GM20431 (cell line): ENCODE measurements around the gene HNRNPA2B1.
"Not testable (repeated sequence)": the region's sequence is repeated elsewhere in the genome, so short reads cannot be mapped to it uniquely, and the experiment has no call there.

Experiments
- in situ Hi-C: fragments of 300-500 bp; cut with MseI, MboI; formaldehyde crosslinking; loops from one replicate; pipeline ENCODE4 v1.15.0; 2020; ENCODE audit warnings: low sequenced_read_pairs; ENCODE audit not compliant: unreplicated experiment

HNRNPA2B1 gene

DNA sequence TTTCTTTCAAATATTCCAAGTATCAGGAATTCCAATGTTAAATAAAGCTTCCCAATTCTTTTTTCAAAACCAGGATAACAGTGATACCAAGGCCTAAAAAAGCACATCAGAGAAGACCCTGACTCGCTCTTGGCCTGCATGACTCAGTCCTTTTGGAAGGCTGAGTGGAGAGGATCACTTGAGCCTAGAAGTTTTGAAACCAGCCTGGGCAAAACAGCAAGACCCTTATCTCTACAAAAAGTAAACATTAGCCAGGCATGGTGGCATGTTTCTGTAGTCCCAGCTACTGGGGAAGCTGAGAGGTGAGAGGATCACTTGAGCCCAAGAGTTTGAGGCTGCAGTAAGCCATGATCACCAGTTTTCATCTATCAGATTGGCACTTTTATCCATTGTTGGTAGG is 29.9 kb downstream of the HNRNPA2B1 start:
- in situ Hi-C loops: no loop called here

DNA sequence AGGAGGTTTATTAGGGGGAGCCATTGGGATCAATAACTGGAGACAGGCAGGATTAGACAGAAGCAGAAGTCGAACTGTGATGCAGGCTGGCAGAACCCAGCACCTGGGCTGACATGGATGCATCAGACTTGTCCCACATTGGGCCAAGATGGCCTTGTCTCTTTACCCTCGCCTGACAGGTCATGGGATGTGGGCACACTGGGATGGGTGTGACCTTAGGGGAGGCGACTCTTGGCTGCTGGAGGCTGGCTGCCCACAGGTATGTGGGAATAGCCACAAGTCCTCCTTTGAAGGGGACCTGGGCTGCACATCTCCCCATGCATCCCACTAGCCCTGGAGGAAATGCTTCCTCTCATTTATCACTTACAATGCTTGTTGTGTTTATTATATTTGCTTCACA is 31.3 kb downstream of the HNRNPA2B1 start:
- in situ Hi-C loops: no loop called here

DNA sequence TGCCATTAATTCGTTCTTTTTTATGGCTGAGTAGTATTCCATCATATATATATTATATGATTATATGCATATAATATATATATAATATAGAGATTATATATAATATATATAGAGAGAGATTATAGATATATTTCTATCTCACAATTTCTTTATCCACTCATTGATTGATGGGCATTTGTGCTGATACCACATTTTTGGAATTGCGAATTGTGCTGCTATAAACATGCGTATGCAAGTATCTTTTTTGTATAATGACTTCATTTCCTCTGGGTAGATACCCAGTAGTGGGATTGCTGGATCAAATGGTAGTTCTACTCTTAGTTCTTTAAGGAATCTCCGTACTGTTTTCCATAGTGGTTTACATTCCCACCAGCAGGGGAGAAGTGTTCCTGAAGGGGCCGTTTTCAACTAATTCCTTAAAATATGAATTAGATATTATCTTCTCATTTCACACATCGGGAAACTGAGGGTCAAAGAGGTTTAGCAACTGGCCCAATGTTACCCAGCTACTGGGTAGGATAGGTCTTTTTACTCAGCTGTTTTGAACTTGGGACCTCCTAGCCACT is 32.0 kb downstream of the HNRNPA2B1 start:
- in situ Hi-C loops: no loop called here

DNA sequence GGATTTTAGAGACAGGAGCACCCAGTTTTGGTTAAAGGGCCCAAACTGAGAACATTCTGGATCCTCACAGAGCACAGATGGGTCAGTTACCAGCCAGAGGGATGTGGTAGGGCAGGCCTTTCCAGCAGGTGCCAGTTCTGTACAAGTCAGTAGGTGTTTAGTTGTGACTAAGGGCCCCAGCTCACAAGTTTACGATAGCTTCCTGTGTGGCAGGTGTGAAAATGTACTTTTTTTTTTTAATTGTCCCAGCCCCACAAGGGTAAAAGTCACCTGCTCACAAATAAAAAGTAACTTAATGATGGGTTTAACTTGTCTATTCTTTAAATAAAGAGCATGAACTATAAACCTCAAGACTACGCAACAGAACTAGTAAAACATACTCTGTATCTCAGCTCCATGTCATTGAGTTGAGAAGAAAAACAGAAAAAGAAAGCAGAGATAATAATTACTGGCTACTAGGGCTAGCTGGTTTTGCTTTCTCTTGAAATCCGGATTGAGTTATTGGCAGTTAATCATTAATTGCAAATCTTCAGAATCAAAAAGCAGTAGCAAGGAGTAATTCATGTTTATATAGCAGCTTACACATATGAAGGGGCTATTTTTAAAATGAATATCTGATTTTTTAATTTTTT is 33.1 kb downstream of the HNRNPA2B1 start:
- in situ Hi-C loops: no loop called here

DNA sequence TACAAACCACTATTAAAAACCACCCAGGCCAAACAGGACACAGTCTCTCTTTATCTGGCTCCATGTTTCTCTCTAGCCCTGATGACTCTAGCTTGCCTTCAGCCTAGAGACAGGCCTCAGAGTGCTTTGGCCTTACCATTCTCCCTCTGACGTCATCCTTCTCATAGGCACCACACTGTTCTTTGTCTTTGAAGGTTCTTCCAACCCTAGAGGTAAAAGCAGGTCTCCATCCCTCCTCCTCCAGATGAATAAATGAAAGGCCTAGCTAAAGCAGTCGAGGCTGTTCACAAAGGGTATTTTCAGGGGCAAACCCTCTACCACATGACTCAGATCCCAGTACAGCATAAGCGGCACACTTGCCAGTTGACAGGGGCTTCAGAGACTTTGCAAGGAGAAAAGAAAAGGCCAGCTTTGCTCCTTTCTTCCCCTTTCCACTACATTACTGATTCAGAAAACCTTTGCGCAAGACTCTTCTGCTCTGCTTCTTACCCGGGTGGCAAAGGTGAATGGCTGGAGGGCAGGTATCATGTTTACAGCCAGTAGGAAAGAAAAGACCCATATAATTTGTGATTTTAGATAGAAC is 33.8 kb downstream of the HNRNPA2B1 start:
- in situ Hi-C loops: no loop called here

- in situ Hi-C loops: no loop called here
Measured at GRCh38 chr7:26165950-26166683, 34.4 kb downstream of the HNRNPA2B1 start.

GRCh38 chr7:26163804-26164203 is 36.7 kb downstream of the HNRNPA2B1 start:
- in situ Hi-C loops: not testable (repeated sequence)

GRCh38 chr7:26162431-26162830 is 38.1 kb downstream of the HNRNPA2B1 start:
- in situ Hi-C loops: no loop called here

GRCh38 chr7:26160896-26161295 is 39.6 kb downstream of the HNRNPA2B1 start:
- in situ Hi-C loops: no loop called here

DNA sequence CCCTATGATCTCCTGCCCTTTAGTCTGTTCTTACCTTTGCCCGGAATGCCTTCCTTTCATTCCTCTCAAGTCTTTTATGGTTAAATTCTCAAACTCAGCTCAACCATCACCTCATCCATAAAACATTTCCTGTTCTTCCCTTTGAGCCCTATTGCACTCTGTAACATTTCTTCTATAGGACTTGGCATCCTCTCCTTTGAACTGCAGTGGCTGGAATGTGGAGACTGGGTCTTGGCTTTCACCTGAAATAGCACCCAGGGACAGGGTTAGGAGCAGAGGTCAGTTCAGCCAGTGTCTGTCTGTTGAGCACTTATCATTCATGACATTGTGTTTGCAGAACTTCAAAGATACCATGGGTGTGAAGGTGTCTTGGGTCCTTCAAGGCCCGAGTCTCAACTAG is 41.3 kb downstream of the HNRNPA2B1 start:
- in situ Hi-C loops: no loop called here

DNA sequence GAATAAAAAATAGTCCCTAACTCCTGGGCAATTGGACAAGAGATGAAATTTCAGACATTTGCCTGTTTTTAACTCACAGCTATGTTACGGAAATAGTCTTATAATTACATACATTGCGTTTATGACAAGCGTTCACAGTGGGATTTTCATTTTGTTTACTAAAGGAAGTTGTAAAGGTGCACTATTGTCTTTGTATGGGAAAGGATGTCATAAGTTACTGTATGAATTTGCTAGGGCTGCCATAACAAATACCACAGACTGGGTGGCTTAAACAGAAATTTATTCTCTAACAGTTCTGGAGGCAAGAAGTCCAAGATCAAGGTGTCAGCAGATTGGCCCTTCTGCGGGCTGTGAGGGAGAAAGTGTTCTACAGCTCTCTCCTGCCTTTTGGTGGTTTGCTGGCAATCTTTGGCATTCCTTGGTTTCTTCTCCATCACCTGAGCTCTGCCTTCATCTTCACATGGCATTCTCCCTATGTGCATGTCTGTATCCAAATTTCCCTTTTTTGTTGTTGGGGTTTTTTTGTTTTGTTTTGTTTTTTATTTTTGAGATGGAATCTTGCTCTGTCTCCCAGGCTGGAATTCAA is 42.9 kb downstream of the HNRNPA2B1 start:
- in situ Hi-C loops: no loop called here

DNA sequence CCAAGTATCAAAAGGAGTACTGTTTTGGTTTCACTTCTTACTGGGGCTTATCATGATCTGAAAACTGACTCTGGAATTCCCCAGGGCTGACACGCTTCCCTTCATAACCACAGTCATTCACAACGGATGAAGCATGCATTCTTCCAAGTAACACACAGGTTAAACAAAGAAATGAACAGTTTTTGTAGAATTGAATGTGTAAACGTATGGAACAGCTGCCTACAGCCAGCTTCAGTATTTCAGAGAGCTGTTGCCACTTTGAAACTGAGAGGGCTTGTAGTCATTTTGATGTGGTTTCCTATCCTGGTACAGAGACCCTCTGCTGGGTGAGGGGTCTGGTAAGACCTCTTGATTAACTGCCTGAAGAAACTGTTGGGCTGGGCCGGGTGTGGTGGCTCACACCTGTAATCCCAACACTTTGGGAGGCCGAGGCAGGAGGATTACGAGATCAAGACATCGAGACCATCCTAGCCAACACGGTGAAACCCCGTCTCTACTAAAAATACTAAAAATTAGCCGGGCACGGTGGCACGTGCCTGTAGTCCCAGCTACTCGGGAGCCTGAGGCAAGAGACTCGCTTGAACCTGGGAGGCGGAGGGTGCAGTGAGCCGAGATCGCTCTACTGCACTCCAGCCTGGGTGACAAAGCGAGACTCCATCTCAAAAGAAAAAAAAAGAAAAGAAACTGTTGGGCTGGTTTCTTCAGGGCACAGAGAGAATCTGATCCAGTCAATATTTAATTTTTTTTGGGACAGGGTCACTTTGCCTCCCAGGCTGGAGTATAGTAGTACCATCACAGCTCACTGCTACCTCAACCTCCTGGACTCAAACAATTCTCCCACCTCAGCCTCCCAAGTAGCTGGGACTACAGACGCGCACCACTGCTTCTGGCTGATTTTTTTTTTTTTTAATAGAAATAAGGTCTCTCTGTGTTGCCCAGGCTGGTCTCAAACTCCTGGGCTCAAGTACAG is 43.8 kb downstream of the HNRNPA2B1 start:
- in situ Hi-C loops: no loop called here

DNA sequence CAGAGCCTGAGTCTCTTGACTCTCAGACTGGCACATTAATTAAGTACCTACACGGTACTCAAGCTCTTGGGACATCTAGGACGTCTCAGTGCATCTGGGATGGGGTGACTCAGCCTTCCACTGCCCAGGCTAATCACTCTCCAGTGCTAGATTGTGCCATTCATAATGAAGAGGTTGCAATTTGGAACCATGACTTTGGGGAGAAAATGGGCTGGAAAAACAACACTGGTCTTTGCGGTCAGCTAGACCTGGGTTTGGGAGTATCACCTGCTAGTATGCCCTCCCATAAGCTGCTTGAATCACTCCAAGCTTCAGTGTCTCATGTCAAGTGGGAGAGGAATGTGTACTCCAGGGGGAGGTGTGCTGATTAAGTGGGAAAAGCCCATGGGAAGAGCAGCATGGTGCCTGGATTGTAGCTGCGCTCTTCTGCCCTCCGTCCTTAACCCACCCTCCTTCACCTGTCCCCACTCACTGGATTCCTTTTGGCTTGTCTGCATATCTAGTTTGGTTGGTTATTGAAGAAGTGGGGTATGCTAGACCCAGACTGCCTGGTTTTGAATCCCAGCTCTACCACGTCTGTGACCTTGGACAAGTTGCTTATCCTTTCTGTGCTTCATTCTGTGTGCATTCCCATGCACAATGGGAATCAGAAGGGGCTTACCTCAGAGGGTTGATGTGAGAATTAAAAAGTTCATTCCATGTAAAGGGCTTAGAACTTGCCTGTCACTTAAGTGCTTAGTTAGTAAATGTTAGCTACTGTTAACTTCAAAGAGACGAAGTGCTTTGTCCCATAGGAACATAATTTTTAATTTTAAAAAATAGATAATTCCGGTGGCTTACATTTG is 44.8 kb downstream of the HNRNPA2B1 start:
- in situ Hi-C loops: no loop called here

DNA sequence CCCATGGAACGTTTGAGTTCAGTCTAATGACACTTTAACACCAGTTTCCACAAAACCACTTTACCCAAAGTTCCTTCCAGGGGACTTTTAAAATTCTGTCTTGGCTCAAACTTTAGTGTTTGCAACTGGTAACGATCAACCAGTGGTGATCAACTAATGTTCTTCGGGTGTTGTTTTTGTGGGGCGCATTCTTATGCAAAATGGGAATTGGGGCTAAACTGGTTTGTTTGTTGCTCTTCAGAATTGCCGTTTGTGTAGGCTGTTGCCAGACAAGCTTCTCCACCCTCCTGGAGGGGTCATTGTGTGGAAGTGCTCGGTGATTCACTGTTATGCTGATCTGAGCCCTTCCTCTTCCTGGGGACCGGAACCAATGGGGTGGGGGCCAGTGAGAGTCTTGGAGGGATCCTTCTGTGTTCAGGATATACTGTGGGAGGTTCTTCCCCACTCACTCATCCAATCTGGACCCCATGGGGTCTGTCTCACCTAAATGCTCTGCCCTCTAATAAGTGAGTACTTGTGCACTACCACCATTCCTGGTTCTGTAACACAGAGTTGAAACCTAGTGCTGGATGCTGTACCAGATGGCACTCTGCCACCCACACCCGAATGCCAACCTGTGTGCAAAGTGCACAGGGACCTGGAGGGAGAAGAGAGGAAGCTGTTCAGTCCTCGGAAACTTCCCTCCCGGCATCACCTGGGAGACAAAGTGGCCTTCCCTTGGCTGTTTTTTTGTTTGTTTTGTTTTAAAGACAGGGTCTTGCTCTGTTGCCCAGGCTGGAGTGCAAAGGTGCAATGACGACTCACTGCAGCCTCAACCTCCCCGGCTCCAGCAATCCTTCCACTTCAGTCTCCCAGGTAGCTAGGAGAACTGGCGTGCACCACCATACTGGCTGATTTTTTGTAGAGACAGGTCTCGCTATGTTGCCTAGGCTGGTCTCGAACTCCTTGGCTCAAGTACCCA is 46.4 kb downstream of the HNRNPA2B1 start:
- in situ Hi-C loops: no loop called here

DNA sequence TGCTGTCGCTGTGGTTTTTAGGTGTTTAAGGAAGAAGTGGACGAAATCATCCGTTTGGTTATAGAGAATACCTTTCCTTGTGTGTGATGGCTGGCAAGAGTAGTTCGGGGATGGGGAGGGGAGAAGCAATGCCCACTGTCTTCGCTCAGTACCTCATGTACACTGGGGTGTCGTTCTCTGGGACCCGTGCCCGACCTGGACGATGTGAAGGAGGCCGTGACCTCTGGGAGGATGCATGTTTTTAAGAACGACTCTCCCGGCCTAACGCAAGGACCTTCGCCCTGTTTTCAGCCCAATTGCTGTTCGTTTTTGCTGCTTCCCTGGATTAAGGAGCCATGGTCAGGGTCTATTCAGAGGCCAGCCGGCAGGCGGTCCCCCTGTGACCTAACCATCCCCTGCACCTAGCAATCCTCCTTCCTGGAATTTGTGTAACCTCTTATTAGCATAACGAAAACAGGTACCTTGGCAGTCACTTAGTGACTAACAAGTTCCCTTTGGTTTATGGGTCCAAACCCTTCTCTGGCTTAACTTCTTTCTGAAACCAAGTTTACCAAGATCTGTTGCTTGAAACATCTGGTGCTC is 47.2 kb downstream of the HNRNPA2B1 start:
- in situ Hi-C loops: no loop called here

DNA sequence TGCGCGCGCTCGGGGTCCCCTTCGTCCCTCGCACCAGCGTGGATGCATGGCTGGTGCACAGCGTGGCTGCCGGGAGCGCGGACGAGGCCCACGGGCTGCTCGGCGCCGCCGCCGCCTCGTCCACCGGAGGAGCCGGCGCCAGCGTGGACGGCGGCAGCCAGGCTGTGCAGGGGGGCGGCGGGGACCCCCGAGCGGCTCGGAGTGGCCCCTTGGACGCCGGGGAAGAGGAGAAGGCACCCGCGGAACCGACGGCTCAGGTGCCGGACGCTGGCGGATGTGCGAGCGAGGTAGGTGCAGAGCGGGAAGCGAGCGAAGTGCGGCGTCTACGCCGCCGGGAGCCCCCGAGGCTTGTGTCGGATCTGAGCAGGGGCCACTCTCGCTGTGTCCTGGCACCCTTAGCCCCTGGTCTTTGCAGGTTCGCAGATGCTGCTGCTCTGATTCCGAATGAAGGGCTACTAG is 47.7 kb downstream of the HNRNPA2B1 start:
- in situ Hi-C loops: not testable (repeated sequence)
